ENCODE data around the gene IQSEC2. TPM values are rescaled to one million over a fixed set of nuclear protein-coding genes. Genes with fewer than 3 reads are reported as not detected.

Gene IQSEC2
- total and polyA plus RNA-seq, 2 donors (not counting 1 experiment from before 2014, with no cell fraction given) = 0.58 to 0.94 TPM

- Histone ChIP-seq H3K9ac (ENCODE audit: low read length) (no peak overlapping the region), H3K79me2 (ENCODE audit: control insufficient read depth, insufficient read depth, low read length) (no peaks in the 10 kb centered on the region), H3K27ac (ENCODE audit: low read length in 2 of 2) (no peak overlapping the region), H2AFZ (ENCODE audit: insufficient read depth, low read depth, low read length, poor library complexity, severe bottlenecking) (no peak overlapping the region), H3K4me3 (ENCODE audit: control extremely low read depth in 1 of 5, extremely low read depth in 1 of 5, insufficient read depth in 1 of 5, low read depth in 2 of 5, low read length in 4 of 5) (no peak overlapping the region), H3K4me1 (ENCODE audit: control insufficient read depth in 2 of 2, insufficient read depth in 2 of 2, low read length in 2 of 2) (no peaks in the 10 kb centered on the region), H3K9me3 (ENCODE audit: control extremely low read depth in 1 of 3, control insufficient read depth in 2 of 3, insufficient read depth in 1 of 3, low read length in 2 of 3) (no peaks in the 10 kb centered on the region), H3K4me2 (replicated peaks; ENCODE audit: low read depth, low read length, poor library complexity, severe bottlenecking) (no peak overlapping the region), H4K20me1 (ENCODE audit: control insufficient read depth, insufficient read depth, low read length, poor library complexity, severe bottlenecking) (no peaks in the 10 kb centered on the region), H3K36me3 (replicated peaks in 1 of 2; ENCODE audit: control extremely low read depth in 1 of 2, control insufficient read depth in 1 of 2, extremely low read depth in 1 of 2, insufficient read depth in 2 of 2, low read length in 1 of 2) (no peaks in the 10 kb centered on the region), H3K27me3 (replicated peaks in 1 of 4; ENCODE audit: control extremely low read depth in 1 of 4, control insufficient read depth in 3 of 4, insufficient read depth in 4 of 4, low read length in 3 of 4) (no peaks in the 10 kb centered on the region)
- ChIA-PET CTCF (no interaction called here), POLR2A (no interaction called here)
- WGBS (ENCODE audit: insufficient coverage) = 91% methylated on average over 4 of the region's 19 CpGs
- TF ChIP-seq EZH2 (IDR thresholded peaks at IDR 0.05; ENCODE audit: borderline replicate concordance, insufficient read depth, low read depth, low read length, poor library complexity, severe bottlenecking) (no peak), CTCF (IDR thresholded peaks at IDR 0.05) (no peak)
- peaks cover 5% of the 10 kb centered on the region for H3K27me3 Mint-ChIP-seq
- intact Hi-C loops (cut with micrococcal nuclease) = no loop called here
- H3K4me3 Mint-ChIP-seq = no peak overlapping the region
- H3K4me1 Mint-ChIP-seq = no peaks in the 10 kb centered on the region
- no peak overlapping the region for H3K27ac Mint-ChIP-seq
- DNase-seq (no peak), ATAC-seq (ENCODE audit: low read depth) (no peak)
- no peaks in the 10 kb centered on the region for H3K9me3 Mint-ChIP-seq (ENCODE audit: insufficient read depth)
Observed at GRCh38 chrX:53250556-53250955, 30.8 kb downstream of the IQSEC2 start.

- ChIA-PET POLR2A (no interaction called here), CTCF (no interaction called here)
- Histone ChIP-seq H3K27me3 (replicated peaks in 1 of 4; ENCODE audit: control extremely low read depth in 1 of 4, control insufficient read depth in 3 of 4, insufficient read depth in 4 of 4, low read length in 3 of 4) (no peaks in the 10 kb centered on the region), H3K36me3 (replicated peaks in 1 of 2; ENCODE audit: control extremely low read depth in 1 of 2, control insufficient read depth in 1 of 2, extremely low read depth in 1 of 2, insufficient read depth in 2 of 2, low read length in 1 of 2) (no peaks in the 10 kb centered on the region), H4K20me1 (ENCODE audit: control insufficient read depth, insufficient read depth, low read length, poor library complexity, severe bottlenecking) (no peaks in the 10 kb centered on the region), H3K27ac (ENCODE audit: low read length in 2 of 2) (no peak overlapping the region), H3K4me2 (replicated peaks; ENCODE audit: low read depth, low read length, poor library complexity, severe bottlenecking) (no peak overlapping the region), H3K4me3 (ENCODE audit: control extremely low read depth in 1 of 5, extremely low read depth in 1 of 5, insufficient read depth in 1 of 5, low read depth in 2 of 5, low read length in 4 of 5) (no peak overlapping the region), H3K9me3 (ENCODE audit: control extremely low read depth in 1 of 3, control insufficient read depth in 2 of 3, insufficient read depth in 1 of 3, low read length in 2 of 3) (no peaks in the 10 kb centered on the region), H3K4me1 (ENCODE audit: control insufficient read depth in 2 of 2, insufficient read depth in 2 of 2, low read length in 2 of 2) (no peaks in the 10 kb centered on the region), H2AFZ (ENCODE audit: insufficient read depth, low read depth, low read length, poor library complexity, severe bottlenecking) (no peak overlapping the region), H3K9ac (ENCODE audit: low read length) (no peak overlapping the region), H3K79me2 (ENCODE audit: control insufficient read depth, insufficient read depth, low read length) (no peaks in the 10 kb centered on the region)
- no peak for TF ChIP-seq EZH2 (IDR thresholded peaks at IDR 0.05; ENCODE audit: borderline replicate concordance, insufficient read depth, low read depth, low read length, poor library complexity, severe bottlenecking)
- TF ChIP-seq CTCF (IDR thresholded peaks at IDR 0.05) = no peak
- intact Hi-C loops (cut with micrococcal nuclease) = no loop called here
- no peaks in the 10 kb centered on the region for H3K9me3 Mint-ChIP-seq (ENCODE audit: insufficient read depth)
- H3K27me3 Mint-ChIP-seq = peaks cover 5% of the 10 kb centered on the region
- H3K4me1 Mint-ChIP-seq = no peaks in the 10 kb centered on the region
- H3K27ac Mint-ChIP-seq = no peak overlapping the region
- no peak overlapping the region for H3K4me3 Mint-ChIP-seq
- no CpG with 5 or more reads among the region's 1 CpG for WGBS (ENCODE audit: insufficient coverage)
- DNase-seq = no peak
- ATAC-seq (ENCODE audit: low read depth) = no peak
Observed at GRCh38 chrX:53249408-53250042, 31.9 kb downstream of the IQSEC2 start.
